ENCODE results near the gene LSM2. TPM values are rescaled to one million over a fixed set of nuclear protein-coding genes. Genes with fewer than 3 reads are reported as not detected.
A peak's percentile ranks its signal among the peaks of the same experiment; 100 is the strongest.

Gene LSM2
- total and polyA plus RNA-seq, 9 of the 15 experiments (the other 6 are each of a cell fraction or from before 2014, with no cell fraction given): 154 to 407 (median 223) TPM

DNA sequence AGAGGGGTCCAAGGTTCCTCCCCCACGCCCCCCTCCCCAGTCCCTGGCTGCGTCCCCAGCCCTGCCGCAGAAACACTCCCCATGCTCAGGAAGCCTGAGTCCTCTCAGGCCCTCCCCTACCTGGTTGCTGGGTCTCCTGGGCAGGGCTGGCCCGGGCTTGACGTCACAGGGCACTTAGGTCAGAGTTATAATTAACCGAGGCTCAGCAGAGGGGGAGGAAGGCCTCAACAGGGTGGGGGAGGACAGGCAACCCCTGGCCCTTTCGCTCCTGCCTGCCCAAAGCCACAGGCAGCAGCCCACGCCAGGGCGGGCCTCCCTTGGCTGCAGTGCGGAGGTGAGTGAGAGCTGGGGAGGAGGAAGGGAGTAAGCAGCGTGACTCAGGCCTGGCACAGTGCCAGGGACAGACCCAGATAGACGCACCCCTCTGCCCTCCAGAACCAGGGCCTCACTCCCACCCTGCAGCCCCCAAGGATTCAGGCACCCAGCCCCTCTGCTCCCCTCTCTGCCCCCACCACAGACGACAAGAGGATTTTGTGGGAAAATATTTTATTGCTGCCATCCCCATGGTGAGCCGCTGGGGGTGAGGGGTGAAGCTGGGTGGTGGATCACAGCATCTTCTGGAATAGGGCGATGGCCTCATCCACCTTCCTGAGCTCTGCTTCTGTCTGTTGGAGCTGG, 29.6 kb downstream of the LSM2 start, which contains the start of gene VWA7 (continued):
- TF ChIP-seq HNRNPL (IDR thresholded peaks at IDR 0.05; ENCODE audit: low read depth, low read length) (peak; percentile 69; the same call in 1 of the 2 replicates), HIVEP1 (CRISPR knock-in tag; IDR thresholded peaks at IDR 0.05) (peak; percentile 76; the same call in 1 of the 2 replicates), POLR2A (conservative IDR thresholded peaks at IDR 0.05) (peak; percentile 84; the same call in 1 of the 2 replicates), GATA2 (CRISPR knock-in tag; IDR thresholded peaks at IDR 0.05) (no peak), ARID1B (IDR thresholded peaks at IDR 0.05) (peak; percentile 95), OTX1 (CRISPR knock-in tag; IDR thresholded peaks at IDR 0.05) (peak; percentile 78), RBM22 (IDR thresholded peaks at IDR 0.05; ENCODE audit: low read depth, low read length, poor library complexity, severe bottlenecking) (peak; percentile 70), CBFA2T3 (IDR thresholded peaks at IDR 0.05) (peak; percentile 86), CBX5 (IDR thresholded peaks at IDR 0.05; ENCODE audit: borderline replicate concordance, low read depth) (peak; percentile 66; the same call in 1 of the 2 replicates), ETV5 (CRISPR knock-in tag; IDR thresholded peaks at IDR 0.05; ENCODE audit: low read depth) (peak; percentile 89), KLF1 (tag; IDR thresholded peaks at IDR 0.05) (peak; percentile 92), POLR2AphosphoS5 (IDR thresholded peaks at IDR 0.05; ENCODE audit: control insufficient read depth, insufficient read depth, low read depth, low read length) (peak; percentile 88), BHLHE40 (IDR thresholded peaks at IDR 0.05; ENCODE audit: low read length) (peak; percentile 93), ZNF507 (tag; conservative IDR thresholded peaks at IDR 0.05) (no peak), THRAP3 (IDR thresholded peaks at IDR 0.05; ENCODE audit: borderline replicate concordance) (peak; percentile 31; the same call in 1 of the 2 replicates), L3MBTL2 (IDR thresholded peaks at IDR 0.05) (peak; percentile 80)
- TF ChIP-seq, protein P1, sequence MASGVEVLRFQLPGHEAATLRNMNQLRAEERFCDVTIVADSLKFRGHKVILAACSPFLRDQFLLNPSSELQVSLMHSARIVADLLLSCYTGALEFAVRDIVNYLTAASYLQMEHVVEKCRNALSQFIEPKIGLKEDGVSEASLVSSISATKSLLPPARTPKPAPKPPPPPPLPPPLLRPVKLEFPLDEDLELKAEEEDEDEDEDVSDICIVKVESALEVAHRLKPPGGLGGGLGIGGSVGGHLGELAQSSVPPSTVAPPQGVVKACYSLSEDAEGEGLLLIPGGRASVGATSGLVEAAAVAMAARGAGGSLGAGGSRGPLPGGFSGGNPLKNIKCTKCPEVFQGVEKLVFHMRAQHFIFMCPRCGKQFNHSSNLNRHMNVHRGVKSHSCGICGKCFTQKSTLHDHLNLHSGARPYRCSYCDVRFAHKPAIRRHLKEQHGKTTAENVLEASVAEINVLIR (CRISPR knock-in tag; IDR thresholded peaks at IDR 0.05): peak; percentile 82
- TF ChIP-seq, protein P2, sequence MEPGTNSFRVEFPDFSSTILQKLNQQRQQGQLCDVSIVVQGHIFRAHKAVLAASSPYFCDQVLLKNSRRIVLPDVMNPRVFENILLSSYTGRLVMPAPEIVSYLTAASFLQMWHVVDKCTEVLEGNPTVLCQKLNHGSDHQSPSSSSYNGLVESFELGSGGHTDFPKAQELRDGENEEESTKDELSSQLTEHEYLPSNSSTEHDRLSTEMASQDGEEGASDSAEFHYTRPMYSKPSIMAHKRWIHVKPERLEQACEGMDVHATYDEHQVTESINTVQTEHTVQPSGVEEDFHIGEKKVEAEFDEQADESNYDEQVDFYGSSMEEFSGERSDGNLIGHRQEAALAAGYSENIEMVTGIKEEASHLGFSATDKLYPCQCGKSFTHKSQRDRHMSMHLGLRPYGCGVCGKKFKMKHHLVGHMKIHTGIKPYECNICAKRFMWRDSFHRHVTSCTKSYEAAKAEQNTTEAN (CRISPR knock-in tag; IDR thresholded peaks at IDR 0.05): peak; percentile 66; the same call in 1 of the 2 replicates
- TF ChIP-seq, protein P3, sequence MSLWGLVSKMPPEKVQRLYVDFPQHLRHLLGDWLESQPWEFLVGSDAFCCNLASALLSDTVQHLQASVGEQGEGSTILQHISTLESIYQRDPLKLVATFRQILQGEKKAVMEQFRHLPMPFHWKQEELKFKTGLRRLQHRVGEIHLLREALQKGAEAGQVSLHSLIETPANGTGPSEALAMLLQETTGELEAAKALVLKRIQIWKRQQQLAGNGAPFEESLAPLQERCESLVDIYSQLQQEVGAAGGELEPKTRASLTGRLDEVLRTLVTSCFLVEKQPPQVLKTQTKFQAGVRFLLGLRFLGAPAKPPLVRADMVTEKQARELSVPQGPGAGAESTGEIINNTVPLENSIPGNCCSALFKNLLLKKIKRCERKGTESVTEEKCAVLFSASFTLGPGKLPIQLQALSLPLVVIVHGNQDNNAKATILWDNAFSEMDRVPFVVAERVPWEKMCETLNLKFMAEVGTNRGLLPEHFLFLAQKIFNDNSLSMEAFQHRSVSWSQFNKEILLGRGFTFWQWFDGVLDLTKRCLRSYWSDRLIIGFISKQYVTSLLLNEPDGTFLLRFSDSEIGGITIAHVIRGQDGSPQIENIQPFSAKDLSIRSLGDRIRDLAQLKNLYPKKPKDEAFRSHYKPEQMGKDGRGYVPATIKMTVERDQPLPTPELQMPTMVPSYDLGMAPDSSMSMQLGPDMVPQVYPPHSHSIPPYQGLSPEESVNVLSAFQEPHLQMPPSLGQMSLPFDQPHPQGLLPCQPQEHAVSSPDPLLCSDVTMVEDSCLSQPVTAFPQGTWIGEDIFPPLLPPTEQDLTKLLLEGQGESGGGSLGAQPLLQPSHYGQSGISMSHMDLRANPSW (CRISPR knock-in tag; IDR thresholded peaks at IDR 0.05): peak; percentile 16
- TF ChIP-seq, protein P4, sequence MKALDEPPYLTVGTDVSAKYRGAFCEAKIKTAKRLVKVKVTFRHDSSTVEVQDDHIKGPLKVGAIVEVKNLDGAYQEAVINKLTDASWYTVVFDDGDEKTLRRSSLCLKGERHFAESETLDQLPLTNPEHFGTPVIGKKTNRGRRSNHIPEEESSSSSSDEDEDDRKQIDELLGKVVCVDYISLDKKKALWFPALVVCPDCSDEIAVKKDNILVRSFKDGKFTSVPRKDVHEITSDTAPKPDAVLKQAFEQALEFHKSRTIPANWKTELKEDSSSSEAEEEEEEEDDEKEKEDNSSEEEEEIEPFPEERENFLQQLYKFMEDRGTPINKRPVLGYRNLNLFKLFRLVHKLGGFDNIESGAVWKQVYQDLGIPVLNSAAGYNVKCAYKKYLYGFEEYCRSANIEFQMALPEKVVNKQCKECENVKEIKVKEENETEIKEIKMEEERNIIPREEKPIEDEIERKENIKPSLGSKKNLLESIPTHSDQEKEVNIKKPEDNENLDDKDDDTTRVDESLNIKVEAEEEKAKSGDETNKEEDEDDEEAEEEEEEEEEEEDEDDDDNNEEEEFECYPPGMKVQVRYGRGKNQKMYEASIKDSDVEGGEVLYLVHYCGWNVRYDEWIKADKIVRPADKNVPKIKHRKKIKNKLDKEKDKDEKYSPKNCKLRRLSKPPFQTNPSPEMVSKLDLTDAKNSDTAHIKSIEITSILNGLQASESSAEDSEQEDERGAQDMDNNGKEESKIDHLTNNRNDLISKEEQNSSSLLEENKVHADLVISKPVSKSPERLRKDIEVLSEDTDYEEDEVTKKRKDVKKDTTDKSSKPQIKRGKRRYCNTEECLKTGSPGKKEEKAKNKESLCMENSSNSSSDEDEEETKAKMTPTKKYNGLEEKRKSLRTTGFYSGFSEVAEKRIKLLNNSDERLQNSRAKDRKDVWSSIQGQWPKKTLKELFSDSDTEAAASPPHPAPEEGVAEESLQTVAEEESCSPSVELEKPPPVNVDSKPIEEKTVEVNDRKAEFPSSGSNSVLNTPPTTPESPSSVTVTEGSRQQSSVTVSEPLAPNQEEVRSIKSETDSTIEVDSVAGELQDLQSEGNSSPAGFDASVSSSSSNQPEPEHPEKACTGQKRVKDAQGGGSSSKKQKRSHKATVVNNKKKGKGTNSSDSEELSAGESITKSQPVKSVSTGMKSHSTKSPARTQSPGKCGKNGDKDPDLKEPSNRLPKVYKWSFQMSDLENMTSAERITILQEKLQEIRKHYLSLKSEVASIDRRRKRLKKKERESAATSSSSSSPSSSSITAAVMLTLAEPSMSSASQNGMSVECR (CRISPR knock-in tag; IDR thresholded peaks at IDR 0.05): peak; percentile 89
